Stimulated activated naive B cell treated with anti-CD40 and anti-IgM and Interleukin-4, amounts not matched to agents 10 μg/mL and 1 μg/mL and 100 μg/mL, for 72 hours (primary cell): ENCODE data around the gene EIF4E.
"Not testable (repeated sequence)": the region's sequence is repeated elsewhere in the genome, so short reads cannot be mapped to it uniquely, and the experiment has no call there.

ENCODE experiments used
- ATAC-seq, 2 donors: fragments of 150-1000 bp; cut with Tn5 transposase; replicated peaks; 2 replicates each; pipeline ENCODE4 v1.10.0; 2021; ENCODE audit warnings: moderate library complexity in 1 of 2
- DNase-seq: peaks from one replicate; pipeline ENCODE4 v3.0.0; 2021
- H3K27ac Mint-ChIP-seq: one replicate; pipeline ENCODE4 v1.8.0; 2022; ENCODE audit warnings: mild to moderate bottlenecking, mixed read lengths
- H3K27me3 Mint-ChIP-seq, 2 donors: one replicate each; pipeline ENCODE4 v1.8.0; 2022; ENCODE audit warnings: mixed read lengths in 2 of 2
- H3K36me3 Mint-ChIP-seq, 2 donors: one replicate each; pipeline ENCODE4 v1.8.0; 2022; ENCODE audit warnings: mixed read lengths in 2 of 2, mild to moderate bottlenecking in 1 of 2
- H3K4me1 Mint-ChIP-seq, 2 donors: one replicate each; pipeline ENCODE4 v1.8.0; 2022; ENCODE audit warnings: mixed read lengths in 2 of 2, mild to moderate bottlenecking in 1 of 2
- H3K4me3 Mint-ChIP-seq, 2 donors: one replicate each; pipeline ENCODE4 v1.8.0; 2022; ENCODE audit warnings: mild to moderate bottlenecking in 2 of 2, mixed read lengths in 2 of 2, moderate library complexity in 1 of 2
- H3K9me3 Mint-ChIP-seq, 2 donors: one replicate each; pipeline ENCODE4 v1.8.0; 2022; ENCODE audit warnings: mixed read lengths in 2 of 2, mild to moderate bottlenecking in 1 of 2

The EIF4E gene

GRCh38 chr4:98838531-98838930 lies 90.4 kb downstream of the EIF4E start:
- DNase-seq: no peak
- ATAC-seq: no peak
- H3K4me3 Mint-ChIP-seq: no peak overlapping the region
- H3K36me3 Mint-ChIP-seq: peaks cover 3 to 19% of the 10 kb centered on the region in 2 donors
- H3K4me1 Mint-ChIP-seq: peaks cover 4% of the 10 kb centered on the region in 2 donors
- H3K27ac Mint-ChIP-seq: no peak overlapping the region
- H3K9me3 Mint-ChIP-seq: peaks cover 7 to 12% of the 10 kb centered on the region in 2 donors
- no peaks in the 10 kb centered on the region for H3K27me3 Mint-ChIP-seq

GRCh38 chr4:98833384-98833783 lies 95.5 kb downstream of the EIF4E start:
- no peak overlapping the region for H3K4me3 Mint-ChIP-seq
- peaks cover 0 to 2% of the 10 kb centered on the region in 2 donors for H3K4me1 Mint-ChIP-seq
- H3K36me3 Mint-ChIP-seq: no peaks in the 10 kb centered on the region
- no peaks in the 10 kb centered on the region for H3K9me3 Mint-ChIP-seq
- no peak overlapping the region for H3K27ac Mint-ChIP-seq
- ATAC-seq (no peak), DNase-seq (no peak)
- H3K27me3 Mint-ChIP-seq: no peaks in the 10 kb centered on the region

- not testable (repeated sequence) for ATAC-seq, H3K27me3 Mint-ChIP-seq, H3K4me3 Mint-ChIP-seq, H3K36me3 Mint-ChIP-seq, H3K27ac Mint-ChIP-seq, H3K4me1 Mint-ChIP-seq, DNase-seq, H3K9me3 Mint-ChIP-seq
These were observed 97.9 kb downstream of the EIF4E start for GRCh38 chr4:98831036-98831435.
